NCI-H82 (cell line): ENCODE data around the gene PSME2.

Experiments
- DNase-seq: peaks from one replicate; lab custom pipeline; 2025; lab: John Stamatoyannopoulos, UW

The PSME2 gene

DNA sequence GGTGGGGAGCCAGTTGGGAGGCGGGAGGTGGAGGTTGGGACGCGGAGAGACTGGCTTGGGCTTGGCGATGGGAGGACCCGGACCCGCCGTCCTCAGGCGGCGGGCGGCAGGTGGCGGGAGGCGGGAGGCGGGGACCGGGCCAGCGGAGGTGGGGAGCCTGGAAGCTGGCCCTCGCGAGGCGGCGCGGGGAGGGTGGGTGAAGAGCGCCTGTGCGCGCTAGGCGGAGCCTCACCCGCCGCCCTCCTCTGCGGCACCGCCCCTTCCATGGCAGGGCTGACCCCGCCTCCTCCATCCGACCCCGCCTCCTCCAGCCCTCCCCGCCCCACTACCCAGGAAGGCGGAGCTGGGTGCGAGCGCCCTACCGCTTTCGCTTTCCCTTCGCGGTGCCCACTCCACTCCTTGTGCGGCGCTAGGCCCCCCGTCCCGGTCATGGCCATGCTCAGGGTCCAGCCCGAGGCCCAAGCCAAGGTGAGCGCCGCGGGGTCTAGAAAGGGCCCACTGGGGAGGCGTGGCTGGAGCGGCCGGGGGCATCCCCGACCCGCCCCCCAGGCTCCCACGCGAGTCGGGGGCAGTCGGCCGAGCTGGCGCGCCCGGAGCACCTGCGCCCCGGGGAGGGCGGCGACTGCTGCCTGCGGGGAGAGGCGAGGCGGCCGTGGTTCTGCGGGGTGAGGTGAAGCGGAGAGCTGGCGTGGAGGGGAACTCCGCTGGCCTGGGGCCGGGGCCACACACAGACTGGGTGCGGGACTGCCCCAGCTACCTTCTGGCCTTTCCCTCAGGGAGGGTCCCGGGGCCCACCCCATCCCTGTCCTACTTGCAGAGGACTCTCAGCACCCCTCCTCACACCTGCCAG lies 10.4 kb downstream of the PSME2 start, which contains the start of gene PSME1:
TSS of gene PSME1 (plus strand) at position 361 of the 850 bp plus-strand sequence. CDS start at position 430, 69 bp downstream.
- DNase-seq: peak; percentile 95

DNA sequence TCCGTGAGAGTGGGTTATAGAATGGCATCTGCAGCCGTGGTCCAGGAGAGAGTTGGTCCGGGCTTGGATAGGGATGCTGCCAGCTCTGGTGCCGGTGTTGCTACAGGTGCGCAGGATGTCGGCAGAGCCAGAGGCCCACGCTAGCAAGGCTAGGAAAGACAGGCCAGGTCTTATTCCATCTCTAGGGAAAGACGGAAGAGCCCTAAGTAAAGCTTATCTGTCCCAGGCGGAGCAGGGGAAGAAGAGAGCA lies 10.9 kb downstream of the PSME2 start:
- DNase-seq: no peak

DNA sequence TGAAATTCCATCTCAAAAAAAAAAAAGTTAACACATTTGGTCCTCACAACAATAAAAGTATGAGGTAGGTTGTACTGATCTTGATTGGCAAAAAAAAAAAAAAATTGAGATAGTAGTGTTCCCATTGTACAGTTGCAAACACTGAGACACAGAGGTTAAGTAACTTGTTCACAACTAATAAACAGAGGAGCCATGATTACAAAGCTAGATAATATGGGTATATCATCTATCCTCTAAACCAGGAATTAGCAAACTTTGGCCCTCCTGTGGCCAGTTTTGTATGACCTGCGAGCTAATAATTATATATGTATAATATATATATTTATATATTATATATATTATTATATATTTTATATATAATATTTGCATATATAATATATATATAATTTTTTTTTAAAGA lies 12.7 kb downstream of the PSME2 start:
- no peak for DNase-seq

DNA sequence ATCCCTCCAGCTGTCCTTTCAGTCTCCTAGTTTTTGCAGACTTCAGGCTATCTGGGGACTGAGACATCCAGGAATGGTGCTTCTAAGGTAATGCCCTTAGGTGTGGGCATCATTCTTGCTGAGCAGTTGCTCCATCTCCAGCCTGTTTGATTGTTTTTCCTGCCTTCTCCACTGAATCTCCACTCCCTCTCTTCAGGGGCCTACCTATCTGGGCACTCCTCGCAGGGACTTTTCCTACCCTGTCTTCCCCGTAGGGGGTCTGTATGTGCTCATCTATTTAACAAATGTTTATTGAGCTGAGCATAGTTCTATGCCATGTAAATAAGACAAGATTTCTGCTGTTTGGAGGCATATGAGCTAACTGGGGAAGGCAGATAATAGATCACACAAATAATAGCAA lies 13.4 kb downstream of the PSME2 start:
- no peak for DNase-seq

DNA sequence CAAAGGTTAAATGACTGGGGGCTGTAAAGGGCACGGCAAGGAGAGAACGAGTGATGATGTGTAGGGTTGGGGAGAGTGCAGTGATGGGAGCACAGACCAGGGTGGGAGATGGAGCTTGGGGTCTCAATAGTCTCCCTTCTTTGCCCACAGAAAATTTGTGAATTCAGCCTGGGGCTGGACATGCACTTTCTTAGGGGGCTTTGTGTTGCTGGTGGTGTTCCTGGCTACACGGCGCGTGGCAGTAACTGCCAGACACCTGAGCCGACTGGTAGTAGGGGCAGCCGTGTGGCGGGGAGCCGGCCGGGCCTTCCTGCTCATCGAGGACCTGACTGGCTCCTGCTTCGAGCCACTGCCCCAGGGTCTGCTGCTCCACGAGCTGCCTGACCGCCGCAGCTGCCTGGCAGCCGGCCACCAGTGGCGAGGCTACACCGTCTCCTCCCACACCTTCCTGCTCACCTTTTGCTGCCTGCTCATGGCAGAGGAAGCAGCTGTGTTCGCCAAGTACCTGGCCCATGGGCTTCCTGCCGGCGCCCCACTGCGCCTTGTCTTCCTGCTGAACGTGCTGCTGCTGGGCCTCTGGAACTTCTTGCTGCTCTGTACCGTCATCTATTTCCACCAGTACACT lies 14.2 kb downstream of the PSME2 start:
- no peak for DNase-seq

DNA sequence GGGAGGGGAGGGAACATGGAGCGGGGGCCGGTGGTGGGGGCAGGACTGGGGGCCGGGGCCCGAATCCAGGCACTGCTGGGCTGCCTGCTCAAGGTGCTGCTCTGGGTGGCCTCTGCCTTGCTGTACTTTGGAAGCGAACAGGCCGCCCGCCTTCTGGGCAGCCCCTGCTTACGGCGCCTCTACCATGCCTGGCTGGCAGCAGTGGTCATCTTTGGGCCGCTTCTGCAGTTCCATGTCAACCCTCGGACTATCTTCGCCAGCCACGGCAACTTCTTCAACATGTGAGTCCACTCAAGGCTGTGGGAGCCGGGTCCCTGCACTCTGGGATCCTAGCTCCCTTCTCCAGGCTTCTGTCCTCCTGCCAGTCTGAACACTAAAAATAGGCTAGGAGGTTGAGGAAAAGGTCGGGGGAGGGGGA lies 14.9 kb downstream of the PSME2 start:
- no peak for DNase-seq

DNA sequence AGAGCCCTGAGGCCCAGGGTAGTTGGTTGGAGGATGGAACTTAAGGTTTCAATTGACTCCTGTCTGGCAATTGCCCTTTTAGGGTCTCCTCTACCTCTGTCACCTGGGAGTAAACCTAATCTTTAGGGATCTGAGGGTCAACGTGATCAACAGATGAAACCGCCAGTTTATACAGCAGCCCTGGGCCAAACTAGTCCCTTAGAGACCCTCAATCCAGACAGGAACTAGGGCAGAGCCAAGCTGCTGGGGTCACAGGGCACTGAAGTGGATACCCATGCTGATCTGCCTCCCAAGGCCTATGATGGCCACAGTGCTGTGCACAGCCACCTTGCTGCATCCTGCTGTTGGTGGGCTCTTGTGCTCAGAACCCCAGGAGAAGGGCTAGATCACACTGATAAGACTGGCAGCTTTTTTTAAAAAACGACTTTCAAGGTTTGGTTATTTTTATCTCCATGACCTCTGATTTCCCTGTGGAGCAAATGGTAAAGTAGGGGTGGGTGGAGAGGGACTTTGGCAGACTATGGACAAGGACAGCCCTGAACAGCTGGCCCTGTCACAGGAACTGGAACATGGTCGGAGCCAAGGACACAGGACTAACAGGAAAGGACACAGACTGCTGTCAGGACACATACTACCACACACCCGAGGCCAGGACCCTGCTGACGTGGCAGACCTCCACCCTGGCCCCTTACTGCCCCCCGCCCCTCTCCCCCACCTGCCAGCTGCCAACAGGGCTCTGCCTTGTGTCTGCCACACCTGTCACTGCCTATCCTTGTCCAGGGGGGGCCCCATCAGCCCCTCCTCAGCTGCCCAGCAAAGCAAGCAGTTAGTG lies 15.5 kb downstream of the PSME2 start:
- peak; percentile 6 for DNase-seq

DNA sequence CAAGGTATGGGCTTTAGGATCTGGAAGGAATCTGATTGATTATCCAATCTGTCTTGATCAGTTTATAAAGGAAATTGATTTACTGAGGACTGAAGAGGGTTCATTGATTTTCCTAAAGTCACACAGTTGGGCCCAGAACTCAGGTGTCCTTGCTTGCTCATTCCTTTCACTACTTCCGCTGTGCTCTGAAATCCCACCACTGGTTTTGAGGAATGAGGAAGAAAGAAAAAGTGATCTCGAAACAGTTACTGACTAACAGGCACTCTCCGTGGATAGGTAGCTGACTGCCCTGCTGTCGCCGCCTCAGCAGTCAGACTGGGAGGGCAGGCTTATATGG lies 16.1 kb downstream of the PSME2 start, which contains the start of gene FITM1:
TSS of gene FITM1 (plus strand) at position 280 of the 337 bp plus-strand sequence. CDS start 905 bp downstream, outside the sequence.
- no peak for DNase-seq

DNA sequence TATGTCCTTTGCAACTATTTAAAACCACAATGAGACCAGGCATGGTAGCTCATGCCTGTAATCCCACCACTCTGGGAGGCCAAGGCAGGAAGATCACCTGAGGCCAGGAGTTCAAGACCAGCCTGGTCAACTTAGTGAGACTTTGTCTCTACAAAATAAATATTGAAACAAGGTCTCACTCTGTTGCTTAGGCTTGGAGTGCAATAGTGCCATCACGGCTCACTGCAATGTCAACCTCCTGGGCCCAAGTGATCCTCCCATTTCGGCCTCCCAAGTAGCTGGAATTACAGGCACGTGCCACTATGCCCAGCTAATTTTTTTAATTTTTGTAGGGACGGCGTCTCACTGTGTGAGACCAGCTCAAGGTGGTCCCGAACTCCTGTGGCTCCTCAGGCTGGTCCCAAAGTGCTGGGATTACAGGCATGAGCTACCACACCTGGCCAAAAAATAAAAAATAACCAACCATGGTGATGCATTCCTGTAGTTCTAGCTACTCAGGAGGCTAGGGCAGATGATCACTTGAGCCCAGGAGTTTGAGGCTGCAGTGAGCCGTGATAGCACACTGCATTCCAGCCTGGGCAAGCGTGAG lies 16.9 kb downstream of the PSME2 start:
- DNase-seq: no peak

DNA sequence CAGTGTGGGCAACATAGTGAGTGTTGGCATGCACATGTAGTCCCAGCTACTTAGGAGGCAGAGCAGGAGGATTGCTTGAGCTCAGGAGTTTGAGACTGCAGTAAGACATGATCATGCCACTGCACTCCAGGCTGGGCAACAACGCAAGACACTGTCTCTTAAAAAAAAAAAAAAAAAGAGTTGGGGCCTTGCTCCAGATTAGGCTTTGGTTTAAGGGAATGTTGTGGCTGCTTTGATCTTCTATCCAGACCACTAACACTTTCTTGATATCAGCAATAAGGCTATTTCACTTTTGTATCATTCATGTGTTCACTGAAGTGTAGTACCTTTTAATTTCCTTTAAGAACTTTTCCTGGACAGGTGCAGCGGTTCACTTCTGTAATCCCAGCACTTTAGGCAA lies 18.7 kb downstream of the PSME2 start:
- no peak for DNase-seq

DNA sequence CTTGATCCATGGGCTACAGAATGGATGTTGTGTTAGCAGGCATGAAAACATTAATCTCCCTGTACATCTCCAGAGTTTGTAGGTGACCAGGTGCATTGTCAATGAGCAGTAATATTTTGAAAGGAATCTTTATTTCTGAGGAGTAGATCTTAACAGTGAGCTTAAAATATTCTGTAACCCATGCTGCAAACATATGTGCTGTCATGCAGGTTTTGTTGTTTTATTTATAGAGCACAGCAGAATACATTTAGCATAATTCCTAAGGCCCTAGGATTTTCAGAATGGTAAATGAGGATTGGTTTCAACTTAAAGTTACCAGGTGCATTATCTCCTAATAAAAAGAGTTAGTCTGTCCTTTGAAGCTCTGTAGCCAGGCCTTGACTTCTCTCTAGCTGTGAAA lies 19.5 kb downstream of the PSME2 start:
- no peak for DNase-seq

DNA sequence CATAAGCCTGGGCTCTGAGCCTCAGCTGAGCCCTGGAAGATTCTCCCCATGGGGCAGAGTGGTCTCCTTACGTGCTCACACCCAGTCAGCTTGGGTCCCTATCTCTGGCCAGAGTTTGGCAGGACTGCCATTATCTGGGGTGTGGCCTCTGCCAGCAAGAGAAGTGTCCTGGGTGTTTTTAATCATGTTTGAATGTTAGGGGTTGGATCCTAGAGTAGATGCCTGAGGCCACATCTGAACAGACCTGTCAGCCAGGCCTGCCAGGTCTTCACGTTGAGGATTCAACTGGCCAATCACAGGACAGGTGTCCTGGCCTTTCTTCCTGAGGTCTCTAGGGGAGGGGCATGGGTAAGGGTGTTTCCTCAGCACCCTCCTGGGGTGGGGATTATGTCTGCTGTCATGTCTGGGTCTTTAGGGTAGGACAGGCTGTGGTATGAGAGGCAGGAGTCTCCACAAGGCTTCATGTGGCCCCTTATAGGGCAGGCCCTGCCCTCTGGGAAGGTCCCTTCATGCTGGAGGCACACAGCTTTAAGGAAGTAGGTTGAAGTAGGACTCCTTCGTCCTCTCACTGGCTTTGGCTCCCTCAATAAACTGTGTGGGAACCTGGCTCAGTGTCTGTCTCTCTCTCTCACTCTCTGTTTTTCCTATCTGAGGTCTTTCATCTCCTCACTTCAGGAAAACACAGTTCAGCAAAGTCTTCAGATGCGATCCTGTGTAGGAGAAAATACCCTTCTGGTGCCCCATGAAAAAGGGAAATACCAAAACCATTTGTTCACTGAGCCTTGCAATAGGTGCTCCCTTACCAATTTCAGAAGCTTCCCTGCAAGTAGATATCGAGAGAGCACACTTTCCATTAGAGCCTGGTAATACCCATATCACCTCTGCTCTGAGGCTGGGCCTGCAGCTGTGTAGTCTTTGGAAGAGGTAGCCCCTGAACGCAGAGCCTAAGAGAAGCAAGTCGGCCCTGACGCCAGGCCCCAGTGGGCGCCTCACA lies 22.7 kb downstream of the PSME2 start:
- DNase-seq: no peak

DNA sequence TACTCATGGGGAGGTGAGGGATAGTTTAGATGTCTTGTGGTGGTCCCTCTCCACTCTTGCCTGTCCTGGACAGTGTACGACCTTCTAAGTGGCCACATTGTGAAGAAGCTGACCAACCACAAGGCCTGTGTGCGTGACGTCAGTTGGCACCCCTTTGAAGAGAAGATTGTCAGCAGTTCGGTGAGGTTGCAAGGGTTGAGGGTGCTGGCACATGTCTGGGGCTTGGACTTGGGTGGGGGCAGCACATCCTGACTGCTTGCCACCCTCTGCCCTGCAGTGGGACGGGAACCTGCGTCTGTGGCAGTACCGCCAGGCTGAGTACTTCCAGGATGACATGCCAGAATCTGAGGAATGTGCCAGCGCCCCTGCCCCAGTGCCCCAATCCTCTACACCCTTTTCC lies 23.5 kb downstream of the PSME2 start:
- DNase-seq: no peak

DNA sequence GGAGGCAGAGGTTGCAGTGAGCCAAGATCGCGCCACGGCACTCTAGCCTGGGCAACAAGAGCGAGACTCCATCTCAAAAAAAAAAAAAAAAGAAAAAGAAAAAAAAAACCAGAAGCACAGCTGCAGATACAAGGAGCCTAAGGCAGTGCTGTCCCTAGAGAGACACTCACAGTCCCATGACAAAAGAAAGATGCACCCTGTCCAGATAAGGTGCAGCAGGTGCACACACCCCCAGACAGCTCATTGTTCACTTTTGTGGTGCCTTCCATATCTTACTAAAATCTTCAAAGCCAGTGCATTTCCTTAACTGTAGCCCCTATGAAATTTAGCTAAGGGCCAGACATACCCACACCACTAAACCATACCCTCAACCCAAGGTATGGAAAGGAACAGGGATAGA lies 24.0 kb downstream of the PSME2 start:
- DNase-seq: no peak

DNA sequence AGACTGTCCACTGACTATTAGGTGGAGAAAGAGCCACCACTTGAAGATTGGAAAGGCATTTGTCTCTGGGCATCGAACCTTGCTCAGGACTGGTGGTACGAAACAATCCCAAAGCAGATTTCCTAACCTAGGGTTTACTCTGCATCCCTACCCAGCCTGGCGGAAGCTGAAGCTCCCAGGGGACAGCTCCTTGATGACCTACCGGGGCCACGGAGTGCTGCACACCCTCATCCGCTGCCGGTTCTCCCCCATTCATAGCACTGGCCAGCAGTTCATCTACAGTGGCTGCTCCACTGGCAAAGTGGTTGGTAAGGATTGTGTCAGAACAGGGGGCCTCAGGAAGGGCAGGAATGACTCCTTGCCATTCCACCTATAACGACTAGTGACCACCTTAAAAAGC lies 25.2 kb downstream of the PSME2 start:
- no peak for DNase-seq

DNA sequence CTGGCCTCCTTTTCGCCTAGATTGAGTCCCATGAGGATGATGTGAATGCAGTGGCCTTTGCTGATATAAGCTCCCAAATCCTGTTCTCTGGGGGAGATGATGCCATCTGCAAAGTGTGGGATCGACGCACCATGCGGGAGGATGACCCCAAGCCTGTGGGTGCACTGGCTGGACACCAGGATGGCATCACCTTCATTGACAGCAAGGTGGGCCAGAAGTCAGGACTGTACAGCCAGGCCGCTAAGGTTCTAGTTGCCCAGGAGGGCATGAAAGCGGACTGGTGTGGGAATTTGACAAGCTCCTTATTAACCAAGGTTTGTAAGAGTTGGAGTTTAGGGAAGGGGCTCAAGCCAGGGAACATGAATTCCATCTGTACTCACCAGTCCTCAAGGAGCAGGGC lies 26.7 kb downstream of the PSME2 start:
- DNase-seq: no peak

DNA sequence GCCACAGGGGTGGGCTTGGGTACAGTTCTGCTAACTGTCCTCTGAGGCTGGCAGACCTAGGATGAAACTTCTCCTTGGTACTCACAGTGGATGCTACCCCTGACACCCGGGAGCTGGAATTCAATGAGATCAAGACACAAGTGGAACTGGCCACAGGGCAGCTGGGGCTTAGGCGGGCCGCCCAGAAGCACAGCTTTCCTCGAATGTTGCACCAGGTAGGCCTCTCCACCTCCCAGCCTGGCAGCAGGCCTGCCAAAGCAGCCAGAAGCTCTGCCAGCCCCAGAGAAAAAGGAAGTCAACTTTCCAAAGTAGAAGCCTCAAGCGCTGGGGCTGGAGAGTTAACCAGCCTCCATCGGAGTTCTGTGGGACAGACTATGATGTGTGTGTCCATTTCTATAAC lies 29.2 kb downstream of the PSME2 start:
- no peak for DNase-seq

DNA sequence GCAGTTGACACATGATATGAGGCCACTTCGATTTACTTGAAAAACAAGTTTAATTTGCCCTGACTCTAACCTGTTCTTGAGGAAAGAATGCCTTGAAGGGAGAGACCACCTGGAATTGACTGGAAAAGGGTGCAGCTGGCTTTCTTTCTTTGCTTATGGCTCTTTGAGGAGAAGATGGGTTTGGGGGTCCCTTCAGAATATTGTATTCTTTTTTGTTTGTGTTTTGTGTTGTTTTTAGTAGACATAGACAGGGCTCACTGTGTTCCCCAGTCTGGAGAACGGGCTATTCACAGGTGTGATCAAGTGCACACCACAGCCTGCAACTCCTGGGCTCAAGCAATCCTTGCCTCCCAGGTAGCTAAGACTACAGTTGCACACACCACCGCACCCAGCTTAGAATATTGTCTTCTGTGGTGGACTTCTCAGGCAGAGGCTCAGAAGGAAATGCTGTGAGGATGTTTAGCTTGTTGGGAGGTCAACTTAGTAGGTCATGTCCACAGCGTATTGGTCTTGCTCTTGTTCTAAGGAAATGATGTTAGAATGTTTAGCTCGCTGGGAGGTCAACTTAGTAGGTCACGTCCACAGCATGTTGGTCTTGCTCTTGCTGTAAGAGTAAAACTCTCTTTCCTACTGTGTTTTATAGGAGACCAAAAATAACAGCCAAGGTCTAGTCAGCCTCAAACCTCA lies 30.1 kb downstream of the PSME2 start:
- DNase-seq: no peak

DNA sequence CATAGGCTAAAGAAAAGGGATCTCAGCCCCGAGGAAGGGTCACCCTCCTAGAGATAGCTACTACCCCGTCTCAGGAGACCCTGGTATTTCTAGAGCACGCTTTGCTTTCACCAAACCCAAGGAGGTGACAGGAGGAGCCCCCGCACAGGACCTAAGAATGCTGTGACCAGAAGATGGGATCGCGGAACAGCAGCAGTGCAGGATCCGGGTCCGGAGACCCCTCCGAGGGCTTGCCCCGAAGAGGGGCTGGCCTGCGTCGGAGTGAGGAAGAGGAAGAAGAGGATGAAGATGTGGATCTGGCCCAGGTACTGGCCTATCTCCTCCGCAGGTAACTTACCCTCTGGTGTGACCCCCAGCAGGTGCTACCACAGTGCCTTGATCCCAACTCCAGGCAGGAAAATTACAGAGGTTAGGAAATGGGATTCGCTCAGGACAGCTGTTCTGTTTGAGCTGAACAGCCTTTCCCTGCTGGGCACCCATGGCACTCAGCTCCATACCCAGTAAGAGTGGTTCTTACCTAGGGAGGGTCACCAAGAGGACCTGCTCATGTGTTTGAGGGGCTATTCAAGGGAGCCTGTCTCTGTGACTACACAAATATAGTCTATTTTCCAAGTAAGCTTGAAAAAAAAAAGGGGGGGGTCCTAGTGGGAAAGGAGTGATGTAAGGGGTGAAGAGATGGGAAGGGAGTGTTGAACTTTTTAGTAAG lies 30.8 kb downstream of the PSME2 start:
- DNase-seq: no peak
